ENCODE measurements around the gene GPBAR1. TPM values are rescaled to one million over a fixed set of nuclear protein-coding genes. Genes with fewer than 3 reads are reported as not detected.

The GPBAR1 gene
- total RNA-seq, 1 donor = not detected

- H3K4me3 ChIP-seq (ENCODE audit: low read depth, low read length) = no peak overlapping the region
- no peak for DNase-seq (ENCODE audit: low read depth)
- TF ChIP-seq CTCF (IDR thresholded peaks at IDR 0.05; ENCODE audit: insufficient read depth, low read depth, low read length) = no peak
Measured at GRCh38 chr2:218265626-218266025, 4.8 kb downstream of the GPBAR1 start.

- H3K4me3 ChIP-seq (ENCODE audit: low read depth, low read length) = no peak overlapping the region
- DNase-seq (ENCODE audit: low read depth) = no peak
- no peak for TF ChIP-seq CTCF (IDR thresholded peaks at IDR 0.05; ENCODE audit: insufficient read depth, low read depth, low read length)
Measured at GRCh38 chr2:218266316-218266979, 5.6 kb downstream of the GPBAR1 start.

- H3K4me3 ChIP-seq (ENCODE audit: low read depth, low read length) = no peak overlapping the region
- DNase-seq (ENCODE audit: low read depth) = no peak
Measured at GRCh38 chr2:218267259-218267658, 6.4 kb downstream of the GPBAR1 start.

GRCh38 chr2:218269900-218270720 lies 9.3 kb downstream of the GPBAR1 start, which contains the start of the genes AAMP and PNKD:
Gene AAMP, minus strand, starts transcription at chr2:218270137. Its CDS starts 51 bp downstream, at chr2:218270086.
Gene PNKD, plus strand, starts transcription at chr2:218270519. Its CDS starts 17 bp downstream, at chr2:218270536.
- peak; percentile 100 for DNase-seq (ENCODE audit: low read depth)
- peak; percentile 8 for TF ChIP-seq CTCF (IDR thresholded peaks at IDR 0.05; ENCODE audit: insufficient read depth, low read depth, low read length)
- H3K4me3 ChIP-seq (ENCODE audit: low read depth, low read length) = peak within 1 kb of the TSS; percentile 75

More at GRCh38 chr2:218267259-218267658, 6.4 kb downstream of the GPBAR1 start:
- no peak for TF ChIP-seq CTCF (IDR thresholded peaks at IDR 0.05; ENCODE audit: insufficient read depth, low read depth, low read length)

GRCh38 chr2:218270721-218271486 lies 10.1 kb downstream of the GPBAR1 start:
- DNase-seq (ENCODE audit: low read depth) = peak; percentile 25
- peak overlapping the region; percentile 68 for H3K4me3 ChIP-seq (ENCODE audit: low read depth, low read length)
- TF ChIP-seq CTCF (IDR thresholded peaks at IDR 0.05; ENCODE audit: insufficient read depth, low read depth, low read length) = no peak

DNA sequence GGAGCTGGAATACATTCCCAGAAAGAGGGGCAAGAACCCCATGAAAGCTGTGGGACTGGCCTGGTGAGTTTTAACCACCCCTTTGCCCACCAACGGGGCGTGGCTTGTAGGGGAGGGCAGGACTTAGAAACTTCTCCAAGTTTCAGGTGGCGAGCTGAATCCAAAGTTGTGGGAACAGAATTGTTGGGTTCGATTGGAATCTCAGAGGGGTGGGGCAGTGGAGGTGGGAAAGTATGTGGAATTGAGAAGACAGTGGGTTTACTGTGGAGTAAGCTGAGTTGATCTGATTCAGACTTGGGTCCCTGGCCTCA lies 10.6 kb downstream of the GPBAR1 start:
- TF ChIP-seq CTCF (IDR thresholded peaks at IDR 0.05; ENCODE audit: insufficient read depth, low read depth, low read length) = no peak
- peak overlapping the region; percentile 68 for H3K4me3 ChIP-seq (ENCODE audit: low read depth, low read length)
- DNase-seq (ENCODE audit: low read depth) = no peak

Measured in fibroblast of villous mesenchyme (primary cell).